Neuron (in vitro differentiated cells): ENCODE results near the gene CPT1A.

ENCODE experiments used
- H2AFZ ChIP-seq: one replicate; pipeline ENCODE4 v1.6.1; 2013; ENCODE audit warnings: low read depth, mild to moderate bottlenecking, inconsistent platforms, low read length, moderate library complexity
- H3K27me3 ChIP-seq: one replicate; pipeline ENCODE4 v1.6.1; 2013; ENCODE audit warnings: low read length; ENCODE audit not compliant: insufficient read depth
- H3K36me3 ChIP-seq: one replicate; pipeline ENCODE4 v1.6.1; 2013; ENCODE audit warnings: low read length; ENCODE audit not compliant: insufficient read depth
- H3K4me1 ChIP-seq: one replicate; pipeline ENCODE4 v1.6.1; 2013; ENCODE audit warnings: low read length; ENCODE audit not compliant: insufficient read depth
- H3K4me3 ChIP-seq: 2 replicates; pipeline ENCODE4 v1.5.1; 2013; ENCODE audit warnings: mild to moderate bottlenecking, low read length, moderate library complexity
- H3K9me3 ChIP-seq: one replicate; pipeline ENCODE4 v1.6.1; 2013; ENCODE audit warnings: low read length

Gene CPT1A

DNA sequence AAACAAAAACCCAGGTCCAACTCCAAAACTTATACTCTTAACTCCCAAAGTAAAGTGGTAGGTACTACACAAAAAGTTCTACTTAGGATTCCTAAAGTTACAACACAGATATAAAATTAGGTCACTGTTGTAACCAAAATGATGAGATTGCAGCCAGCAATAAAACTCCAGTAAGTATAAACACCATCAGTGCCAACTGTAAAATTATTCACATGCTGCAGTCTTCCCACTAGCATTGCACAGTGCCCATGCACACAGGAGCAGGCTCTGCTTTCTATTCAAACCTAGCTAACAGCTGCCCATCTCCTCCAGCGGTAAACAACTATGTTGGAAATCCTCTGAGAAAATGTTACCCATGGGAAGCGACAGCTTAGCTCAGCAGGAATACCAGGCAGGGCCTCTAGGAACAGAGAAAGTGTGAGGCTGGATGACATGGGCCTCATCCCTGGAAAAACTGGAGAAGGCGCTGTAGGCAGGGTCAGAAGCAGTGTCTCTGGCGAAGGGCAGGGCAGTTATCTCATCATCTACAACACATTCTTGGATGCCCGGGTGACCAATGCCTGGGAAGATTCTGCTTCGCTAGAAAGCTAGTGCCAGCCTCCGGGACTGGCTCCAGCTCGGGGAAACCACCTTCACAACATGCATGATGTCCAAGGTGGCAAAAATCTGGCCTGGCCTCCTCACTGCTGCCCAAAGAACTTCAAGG is 9.1 kb downstream of the CPT1A start:
- no peaks in the 10 kb centered on the region for H3K9me3 ChIP-seq
- H3K36me3 ChIP-seq = no peaks in the 10 kb centered on the region
- no peak overlapping the region for H2AFZ ChIP-seq
- H3K4me3 ChIP-seq = no peak overlapping the region
- H3K4me1 ChIP-seq = peaks cover 2% of the 10 kb centered on the region
- H3K27me3 ChIP-seq = no peaks in the 10 kb centered on the region

DNA sequence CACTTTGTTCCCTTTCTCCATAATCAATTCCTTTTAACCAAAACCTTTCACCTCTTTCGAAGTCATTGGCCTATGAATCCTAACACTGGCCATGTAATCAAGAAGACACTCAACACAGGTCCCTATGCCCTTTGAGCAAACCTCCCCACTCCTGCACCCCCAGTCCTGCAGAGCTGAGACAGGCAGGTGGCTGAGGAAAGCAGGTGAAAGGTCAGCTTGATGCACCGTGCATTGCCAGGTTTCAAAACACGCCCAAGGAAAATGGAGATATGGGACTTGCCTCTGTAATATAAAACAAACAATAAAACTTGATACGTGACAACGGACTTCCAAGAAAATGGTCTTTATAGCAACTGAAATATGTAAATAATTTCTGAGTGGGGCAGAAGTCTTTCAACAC is 10.6 kb downstream of the CPT1A start:
- no peak overlapping the region for H2AFZ ChIP-seq

DNA sequence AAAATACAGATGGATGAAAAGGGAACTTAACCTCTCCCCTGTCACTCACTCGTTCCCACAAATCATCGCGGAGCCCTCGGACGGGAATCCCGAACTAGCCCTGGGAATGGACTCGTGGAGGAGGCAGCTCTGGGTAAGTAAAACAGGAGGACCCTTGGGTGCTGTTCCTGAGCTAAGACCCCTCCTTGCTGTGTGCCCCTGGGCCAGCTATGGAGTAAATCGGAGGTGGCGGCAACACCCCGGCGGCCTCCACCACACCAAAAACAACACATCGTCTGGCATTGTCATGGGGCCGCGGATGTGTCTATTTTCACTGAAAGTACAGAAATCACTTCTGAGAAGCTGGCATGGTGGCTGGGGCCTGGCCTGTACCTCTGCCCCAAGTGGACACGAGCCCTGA is 12.1 kb downstream of the CPT1A start:
- H3K9me3 ChIP-seq = no peaks in the 10 kb centered on the region
- no peaks in the 10 kb centered on the region for H3K36me3 ChIP-seq
- no peaks in the 10 kb centered on the region for H3K27me3 ChIP-seq
- H3K4me3 ChIP-seq = no peak overlapping the region
- no peak overlapping the region for H2AFZ ChIP-seq
- peaks cover 3% of the 10 kb centered on the region for H3K4me1 ChIP-seq

More for the DNA sequence above, 10.6 kb downstream of the CPT1A start:
- Histone ChIP-seq H3K4me3 (no peak overlapping the region), H3K4me1 (peaks cover 3% of the 10 kb centered on the region), H3K27me3 (no peaks in the 10 kb centered on the region), H3K9me3 (no peaks in the 10 kb centered on the region), H3K36me3 (no peaks in the 10 kb centered on the region)

DNA sequence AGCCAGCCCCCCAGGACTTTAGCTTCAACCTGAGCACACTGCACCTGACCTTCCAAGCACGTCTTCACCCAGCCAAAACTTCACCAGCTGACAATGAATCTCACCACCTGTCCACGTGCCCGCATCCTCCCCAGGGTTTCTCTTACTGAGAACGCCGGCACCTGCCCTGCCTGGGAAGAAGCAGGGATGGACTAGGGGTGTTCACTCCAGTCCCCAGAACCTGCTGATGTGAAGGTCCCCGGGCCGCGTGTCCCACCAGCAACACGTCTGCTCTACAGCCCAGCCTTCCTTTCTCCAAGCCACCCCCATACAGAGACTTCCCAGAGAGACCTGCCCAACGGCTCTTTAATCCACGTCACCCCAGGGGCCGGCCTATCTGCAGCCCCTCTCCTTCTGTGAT is 12.8 kb downstream of the CPT1A start:
- Histone ChIP-seq H3K36me3 (no peaks in the 10 kb centered on the region), H2AFZ (no peak overlapping the region), H3K9me3 (no peaks in the 10 kb centered on the region), H3K27me3 (no peaks in the 10 kb centered on the region), H3K4me1 (peaks cover 3% of the 10 kb centered on the region), H3K4me3 (no peak overlapping the region)

DNA sequence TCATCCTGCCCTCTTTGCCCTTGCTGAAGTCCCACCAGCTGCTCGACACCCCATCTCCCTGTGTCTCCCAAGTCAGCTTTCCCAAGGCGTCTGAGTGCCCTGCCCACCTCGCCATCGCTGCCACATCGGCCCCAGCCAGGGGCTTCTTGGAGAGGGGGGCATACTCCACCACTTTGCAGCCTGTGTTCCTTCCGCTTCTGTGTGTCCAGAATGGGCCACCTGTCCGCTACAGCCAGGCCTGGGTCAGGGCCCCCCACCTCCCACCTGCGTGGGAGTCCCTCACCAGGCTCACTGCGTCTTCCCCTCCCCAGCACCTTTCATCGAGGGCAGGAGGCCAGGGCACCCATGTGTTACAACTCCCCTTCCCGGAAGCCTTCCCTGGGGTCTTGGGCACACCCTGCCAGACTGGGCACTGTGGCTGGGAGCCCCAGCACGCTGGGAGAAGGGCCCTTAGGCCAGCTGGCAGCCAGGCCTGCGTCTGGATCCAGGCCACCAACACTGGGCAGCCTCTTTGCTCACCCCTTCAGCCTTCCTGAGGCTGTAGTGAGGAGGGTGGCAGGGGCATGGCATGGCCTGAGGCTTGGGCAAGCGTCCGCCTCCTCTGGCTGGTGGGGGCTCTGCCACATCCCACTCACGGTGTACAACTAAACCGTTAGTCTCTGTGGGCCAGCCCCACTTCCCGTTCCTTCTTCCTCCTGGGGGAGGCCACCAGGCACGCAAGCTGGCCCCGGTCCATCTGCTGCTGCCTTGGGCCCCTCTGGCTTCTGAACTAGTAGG is 13.4 kb downstream of the CPT1A start:
- Histone ChIP-seq H3K4me3 (no peak overlapping the region), H3K36me3 (no peaks in the 10 kb centered on the region), H3K9me3 (no peaks in the 10 kb centered on the region), H3K4me1 (peaks cover 3% of the 10 kb centered on the region), H2AFZ (no peak overlapping the region), H3K27me3 (no peaks in the 10 kb centered on the region)

DNA sequence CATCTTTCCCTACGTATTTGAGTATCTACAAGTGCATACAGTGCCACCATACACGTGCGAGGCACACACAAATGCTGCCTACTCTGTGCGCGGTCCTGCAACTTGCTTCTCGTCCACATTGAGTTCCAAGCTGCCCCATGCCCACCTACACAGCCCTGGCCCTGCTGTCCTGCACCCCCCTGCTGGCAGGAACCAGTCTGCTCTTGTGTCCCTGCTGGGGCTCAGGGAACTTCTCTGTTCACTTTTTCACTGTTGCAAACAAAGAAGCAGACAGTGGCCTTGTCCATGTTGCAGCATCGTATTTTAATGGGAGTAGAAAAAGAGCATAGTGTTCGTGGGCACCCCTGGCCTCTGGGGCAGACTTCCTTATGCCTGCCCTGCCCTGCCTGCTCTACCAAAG is 14.0 kb downstream of the CPT1A start:
- Histone ChIP-seq H3K4me1 (peaks cover 3% of the 10 kb centered on the region), H3K4me3 (no peak overlapping the region)

DNA sequence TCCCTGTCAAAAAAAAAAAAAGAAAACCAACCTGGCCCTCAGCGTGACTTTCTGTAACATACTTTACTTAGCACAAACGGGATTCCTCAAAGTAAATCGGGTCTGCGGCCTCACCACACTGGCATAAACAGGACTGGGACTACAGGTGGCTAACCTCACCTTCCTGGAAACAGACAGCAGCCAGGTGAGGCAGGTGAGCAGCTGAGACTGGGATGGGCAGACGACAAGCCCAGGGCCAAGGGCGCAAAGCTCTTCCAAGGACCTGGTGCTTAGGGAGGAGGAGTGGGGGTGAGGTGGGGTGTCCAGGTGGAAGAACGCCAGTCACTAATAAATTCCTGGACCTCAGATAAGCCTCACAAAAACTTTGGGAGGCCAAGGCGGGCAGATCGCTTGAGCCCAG is 15.0 kb downstream of the CPT1A start:
- Histone ChIP-seq H3K4me3 (no peak overlapping the region), H3K4me1 (peaks cover 3% of the 10 kb centered on the region), H3K9me3 (no peaks in the 10 kb centered on the region), H3K27me3 (no peaks in the 10 kb centered on the region), H2AFZ (no peak overlapping the region), H3K36me3 (no peaks in the 10 kb centered on the region)

More for the DNA sequence above, 14.0 kb downstream of the CPT1A start:
- Histone ChIP-seq H3K36me3 (no peaks in the 10 kb centered on the region), H3K27me3 (no peaks in the 10 kb centered on the region), H2AFZ (no peak overlapping the region), H3K9me3 (no peaks in the 10 kb centered on the region)

DNA sequence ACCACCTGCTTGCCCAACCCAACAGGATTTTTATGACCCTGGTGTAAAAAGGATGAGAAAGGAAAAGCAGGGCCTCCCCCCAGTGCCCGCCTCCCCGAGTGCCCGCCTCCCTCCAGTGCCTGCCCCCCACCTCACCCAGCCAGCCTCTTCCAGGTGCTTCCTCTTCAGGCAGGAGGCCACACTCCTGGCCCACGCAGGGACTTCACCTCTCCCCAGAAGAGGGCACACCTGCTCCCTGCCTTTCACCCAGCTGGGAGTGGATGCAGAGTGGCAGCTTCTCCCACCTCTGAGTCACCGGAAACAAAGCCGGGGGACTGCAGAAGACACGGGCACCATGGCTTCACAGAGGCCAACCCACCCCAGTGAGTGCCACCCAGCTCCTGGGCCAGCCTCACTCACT is 16.1 kb downstream of the CPT1A start:
- Histone ChIP-seq H3K27me3 (no peaks in the 10 kb centered on the region), H3K4me1 (peaks cover 3% of the 10 kb centered on the region), H3K36me3 (no peaks in the 10 kb centered on the region), H3K4me3 (no peak overlapping the region), H3K9me3 (no peaks in the 10 kb centered on the region), H2AFZ (no peak overlapping the region)

DNA sequence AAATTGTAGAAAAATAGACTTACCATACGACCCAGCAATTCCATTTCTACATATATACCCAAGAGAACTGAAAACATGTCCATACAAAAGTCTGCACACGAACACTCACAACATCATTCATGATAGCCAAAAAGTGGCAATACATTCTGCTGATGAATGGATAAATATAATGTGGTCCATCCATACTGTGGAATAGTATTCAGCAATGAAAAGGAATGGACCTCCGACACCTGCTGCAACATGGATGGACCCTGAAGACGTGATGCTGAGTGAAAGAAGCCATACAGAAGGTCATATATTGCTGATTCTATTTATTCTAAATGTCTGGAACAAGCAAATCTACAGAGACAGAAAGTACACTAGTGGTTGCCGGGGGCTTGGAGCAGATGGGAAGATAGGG is 19.2 kb downstream of the CPT1A start:
- Histone ChIP-seq H3K4me3 (no peak overlapping the region), H3K27me3 (no peaks in the 10 kb centered on the region), H3K9me3 (no peaks in the 10 kb centered on the region), H3K36me3 (no peaks in the 10 kb centered on the region), H2AFZ (no peak overlapping the region), H3K4me1 (peaks cover under 1% of the 10 kb centered on the region)

DNA sequence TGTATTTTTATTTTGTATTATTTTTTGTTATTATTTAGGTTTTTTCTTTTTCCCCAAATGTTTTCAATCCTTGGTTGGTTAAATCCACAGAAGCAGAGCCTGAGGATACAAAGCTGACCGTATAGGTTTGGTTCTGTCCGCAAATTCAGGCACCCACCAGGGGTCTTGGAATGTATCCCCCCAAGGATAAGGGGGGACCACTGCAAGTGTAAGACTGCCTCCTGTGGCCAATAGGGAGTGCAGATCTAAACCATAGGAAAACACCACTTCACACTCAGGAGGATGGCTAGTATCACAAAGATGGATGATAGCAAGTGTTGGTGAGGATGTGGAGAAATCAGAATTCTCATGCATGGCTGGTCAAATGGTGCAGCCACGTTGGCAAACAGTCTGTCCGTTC is 20.0 kb downstream of the CPT1A start:
- Histone ChIP-seq H3K4me3 (no peak overlapping the region), H3K9me3 (no peaks in the 10 kb centered on the region), H3K27me3 (no peaks in the 10 kb centered on the region), H2AFZ (no peak overlapping the region), H3K36me3 (no peaks in the 10 kb centered on the region), H3K4me1 (no peaks in the 10 kb centered on the region)

DNA sequence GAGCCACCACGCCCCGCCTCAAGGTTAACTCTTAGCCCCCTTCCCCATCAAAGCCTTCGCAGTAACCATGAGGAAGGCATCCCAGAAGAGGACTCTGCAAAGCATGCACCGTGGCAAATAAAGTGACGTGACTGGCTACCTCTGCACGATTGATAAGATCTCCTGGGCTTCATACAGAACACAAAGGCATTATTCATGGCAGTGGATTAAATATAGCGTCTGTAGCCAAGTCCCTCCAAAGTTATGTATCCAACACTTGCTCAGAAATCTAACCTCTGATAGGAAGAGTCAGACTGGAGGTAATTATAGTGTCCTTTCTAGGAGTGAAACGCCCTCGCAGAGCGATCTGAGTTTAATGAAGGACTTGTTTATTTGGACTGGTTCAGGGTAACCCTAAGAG is 22.4 kb downstream of the CPT1A start:
- Histone ChIP-seq H3K27me3 (no peaks in the 10 kb centered on the region), H3K9me3 (no peaks in the 10 kb centered on the region), H3K4me3 (no peak overlapping the region), H3K4me1 (no peaks in the 10 kb centered on the region), H3K36me3 (no peaks in the 10 kb centered on the region), H2AFZ (no peak overlapping the region)

DNA sequence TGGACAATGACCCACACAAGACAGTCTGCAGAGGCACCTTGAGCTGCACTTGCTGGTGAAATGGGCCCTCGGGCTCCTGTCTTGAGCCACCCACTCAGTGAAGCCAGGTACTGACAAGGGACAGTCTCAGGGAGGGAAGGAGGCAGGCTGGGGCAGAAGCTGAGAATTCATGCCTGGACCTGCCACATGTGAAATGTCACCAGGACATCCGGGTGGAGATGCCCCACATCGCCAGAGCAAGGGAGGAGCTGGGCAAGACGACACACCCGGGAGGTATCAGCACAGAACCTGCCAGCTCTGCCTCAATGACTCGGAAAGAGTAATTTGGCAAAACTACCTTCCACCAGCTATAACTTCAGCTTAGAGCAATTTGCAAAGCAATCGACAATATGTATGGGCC is 23.5 kb downstream of the CPT1A start:
- H3K4me1 ChIP-seq = no peaks in the 10 kb centered on the region
- no peak overlapping the region for H2AFZ ChIP-seq
- no peaks in the 10 kb centered on the region for H3K27me3 ChIP-seq
- H3K4me3 ChIP-seq = no peak overlapping the region
- no peaks in the 10 kb centered on the region for H3K36me3 ChIP-seq
- no peaks in the 10 kb centered on the region for H3K9me3 ChIP-seq

DNA sequence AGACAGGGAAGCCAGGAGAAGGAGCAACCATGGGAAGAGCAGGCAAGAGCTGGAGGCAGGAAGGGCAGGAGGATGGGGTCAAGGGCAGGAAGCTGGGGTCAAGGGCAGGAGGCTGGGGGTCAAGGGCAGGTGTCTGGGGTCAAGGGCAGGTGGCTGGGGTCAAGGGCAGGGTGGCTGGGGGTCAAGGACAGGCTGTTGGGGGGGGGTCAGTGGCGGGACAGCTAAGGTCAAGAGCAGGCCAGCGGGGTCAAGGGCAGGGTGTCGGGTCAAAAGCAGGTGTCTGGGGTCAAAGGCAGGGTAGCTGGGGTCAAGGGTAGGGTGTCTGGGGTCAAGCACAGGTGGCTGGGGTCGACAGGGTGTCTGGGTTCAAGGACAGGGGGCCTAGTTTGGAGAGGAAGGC is 24.2 kb downstream of the CPT1A start:
- Histone ChIP-seq H2AFZ (no peak overlapping the region), H3K36me3 (no peaks in the 10 kb centered on the region)

More for the DNA sequence above, 24.2 kb downstream of the CPT1A start:
- Histone ChIP-seq H3K4me3 (no peak overlapping the region), H3K27me3 (no peaks in the 10 kb centered on the region), H3K4me1 (no peaks in the 10 kb centered on the region), H3K9me3 (no peaks in the 10 kb centered on the region)
